Measurements from ENCODE around the gene NINL.

- TF ChIP-seq REST (IDR thresholded peaks at IDR 0.05; ENCODE audit: low read depth) (no peak), YY1 (IDR thresholded peaks at IDR 0.05; ENCODE audit: low read depth) (no peak)
Measured at GRCh38 chr20:25626779-25627178, 41.4 kb upstream of the NINL start.

Data from Ishikawa (cell line).